Right renal cortex interstitium (tissue), 3 donors: ENCODE results near the gene PHLDA2. TPM values are rescaled to one million over a fixed set of nuclear protein-coding genes. Genes with fewer than 3 reads are reported as not detected.

Source experiments
- DNase-seq, 3 donors: peaks; one replicate each; pipeline ENCODE4 v3.0.0-alpha.2; 2013; ENCODE audit warnings: low read depth in 3 of 3, low spot score in 2 of 3
- polyA plus RNA-seq, 3 donors: library from polyadenylated mRNA; unstranded; fragments of 120-200 nt; gene quantifications; one replicate each; pipeline ENCODE4 v1.2.1, GENCODE V29; 2013; ENCODE audit not compliant: insufficient read length in 3 of 3

Gene PHLDA2, protein sequence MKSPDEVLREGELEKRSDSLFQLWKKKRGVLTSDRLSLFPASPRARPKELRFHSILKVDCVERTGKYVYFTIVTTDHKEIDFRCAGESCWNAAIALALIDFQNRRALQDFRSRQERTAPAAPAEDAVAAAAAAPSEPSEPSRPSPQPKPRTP
- polyA plus RNA-seq: 1 to 10 TPM in 1 of 3 donors, under 1 TPM in 2; 0.68 to 1.0 (median 0.75) TPM

DNA sequence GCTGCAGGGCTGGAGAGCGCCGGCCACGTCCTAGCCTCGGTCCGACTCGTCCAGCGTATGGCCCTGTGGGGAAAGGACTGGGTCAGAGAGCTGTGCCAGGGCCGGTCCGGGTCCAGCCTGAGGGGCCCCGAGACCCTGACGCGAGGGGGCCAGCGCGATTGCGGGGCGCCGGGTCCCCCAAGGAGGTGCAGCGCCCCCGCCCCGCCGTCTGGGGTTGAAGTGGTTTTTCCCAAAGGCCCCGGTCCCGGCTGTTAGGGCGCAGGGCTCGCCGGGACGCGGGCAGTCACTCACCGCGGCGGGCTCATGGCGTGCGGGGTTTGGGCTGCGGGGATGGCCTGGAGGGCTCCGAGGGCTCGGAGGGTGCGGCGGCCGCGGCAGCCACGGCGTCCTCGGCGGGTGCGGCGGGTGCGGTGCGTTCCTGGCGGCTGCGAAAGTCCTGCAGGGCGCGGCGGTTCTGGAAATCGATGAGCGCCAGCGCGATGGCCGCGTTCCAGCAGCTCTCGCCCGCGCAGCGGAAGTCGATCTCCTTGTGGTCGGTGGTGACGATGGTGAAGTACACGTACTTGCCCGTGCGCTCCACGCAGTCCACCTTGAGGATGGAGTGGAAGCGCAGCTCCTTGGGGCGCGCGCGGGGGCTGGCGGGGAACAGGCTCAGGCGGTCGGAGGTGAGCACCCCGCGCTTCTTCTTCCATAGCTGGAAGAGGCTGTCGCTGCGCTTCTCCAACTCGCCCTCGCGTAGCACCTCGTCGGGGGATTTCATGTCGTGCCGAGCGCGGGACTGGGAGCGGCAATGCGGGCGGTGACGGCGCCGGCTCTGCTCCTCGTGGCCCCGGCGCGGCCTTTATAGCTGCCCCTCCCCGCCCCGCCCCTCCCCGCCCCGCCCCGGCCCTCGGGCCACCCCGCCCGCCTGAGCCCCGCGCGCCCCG, at the start of gene PHLDA2:
PHLDA2 (minus strand) TSS at position 816 of the 926 bp plus-strand sequence; CDS start at position 760, 56 bp downstream.
- DNase-seq: no peak

DNA sequence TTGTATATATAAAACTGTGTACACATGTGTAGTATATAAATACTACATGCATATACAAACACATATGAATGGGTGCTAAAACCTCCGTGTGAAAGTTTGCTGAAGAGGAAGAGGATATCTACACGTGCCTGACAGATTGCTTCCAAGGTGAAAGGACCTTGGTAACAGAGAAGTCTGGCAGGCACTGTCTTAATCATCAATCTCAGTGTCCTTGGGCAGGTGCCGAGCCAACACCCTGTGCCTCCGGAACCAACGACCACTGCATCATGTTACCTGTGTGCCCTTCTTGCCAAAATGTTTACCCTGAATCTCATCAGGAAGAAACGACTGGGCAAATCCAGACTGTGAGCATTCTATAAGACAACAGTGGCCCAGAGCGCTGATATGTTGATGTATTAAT, 47.9 kb upstream of the PHLDA2 start:
- no peak for DNase-seq

DNA sequence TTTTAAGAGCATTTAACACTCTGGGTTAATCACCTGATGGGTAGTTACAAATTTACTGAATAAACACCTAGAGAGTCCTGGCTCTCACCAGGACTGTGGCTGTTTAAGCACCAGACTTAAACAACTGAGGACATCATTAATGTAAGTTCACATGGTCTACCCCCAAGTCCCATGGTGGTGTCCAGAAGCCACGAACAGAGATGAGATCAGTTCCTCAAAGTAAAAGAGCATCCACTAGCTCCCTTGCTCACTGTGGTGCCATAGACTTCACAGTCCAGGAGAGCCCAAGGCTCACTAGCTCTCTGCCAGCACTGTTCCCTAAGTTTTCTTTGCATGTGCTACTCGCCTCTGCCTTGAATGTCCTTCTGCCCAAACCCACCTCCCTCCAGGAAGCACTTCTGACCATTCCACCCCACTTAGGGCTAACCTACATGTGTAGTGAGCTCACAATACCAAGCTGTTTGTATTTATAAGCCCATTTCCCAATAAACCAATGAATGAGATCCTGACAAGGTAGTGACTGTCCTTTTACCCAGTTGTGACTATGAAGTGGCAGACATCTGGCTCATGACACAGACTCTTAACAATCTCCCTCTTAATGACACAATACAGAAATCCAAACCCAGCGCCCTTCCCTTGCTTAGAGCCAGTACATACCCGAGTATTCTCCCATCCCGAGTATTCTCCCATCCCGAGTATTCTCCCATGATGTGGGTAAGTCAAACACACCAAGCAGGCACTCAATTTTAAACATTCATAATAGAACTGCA, 47.3 kb upstream of the PHLDA2 start:
- DNase-seq: no peak

DNA sequence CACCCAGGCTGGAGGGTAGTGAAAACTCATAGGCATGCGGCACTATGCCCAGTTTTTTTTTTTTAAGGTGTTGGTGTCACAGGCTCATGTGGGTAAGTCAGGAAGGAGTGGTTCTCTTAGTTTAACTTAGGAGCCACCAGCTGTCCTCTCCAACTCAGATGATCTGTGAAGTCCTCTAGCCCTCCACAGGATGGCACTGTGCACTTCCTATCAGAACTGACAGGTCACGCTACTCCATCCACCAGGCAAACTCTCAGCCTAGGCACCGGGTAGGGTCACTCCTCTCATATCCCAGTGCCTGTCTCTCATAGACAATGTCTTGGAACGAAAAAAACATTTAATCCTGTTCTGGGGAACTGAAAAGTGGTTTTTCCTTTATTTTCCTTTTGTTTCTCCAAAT, 46.4 kb upstream of the PHLDA2 start:
- no peak for DNase-seq

DNA sequence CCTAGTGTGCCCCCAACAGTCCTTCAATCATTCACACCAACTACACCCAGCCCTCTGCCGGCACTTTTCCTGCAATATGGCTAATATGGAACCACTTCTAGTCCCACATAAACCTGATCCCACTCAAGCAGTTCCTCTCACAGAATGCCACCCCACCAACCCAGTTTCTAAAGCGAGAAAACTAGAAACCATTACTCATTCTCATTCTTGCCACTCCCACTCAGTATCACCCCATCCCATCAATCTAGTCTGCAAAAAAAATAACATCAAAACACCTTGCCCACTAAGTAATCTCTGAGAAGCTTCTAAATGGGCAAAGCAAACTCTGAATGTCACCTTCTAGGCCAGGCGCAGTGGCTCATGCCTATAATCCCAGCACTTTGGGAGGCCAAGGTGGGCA, 45.1 kb upstream of the PHLDA2 start:
- DNase-seq: no peak

DNA sequence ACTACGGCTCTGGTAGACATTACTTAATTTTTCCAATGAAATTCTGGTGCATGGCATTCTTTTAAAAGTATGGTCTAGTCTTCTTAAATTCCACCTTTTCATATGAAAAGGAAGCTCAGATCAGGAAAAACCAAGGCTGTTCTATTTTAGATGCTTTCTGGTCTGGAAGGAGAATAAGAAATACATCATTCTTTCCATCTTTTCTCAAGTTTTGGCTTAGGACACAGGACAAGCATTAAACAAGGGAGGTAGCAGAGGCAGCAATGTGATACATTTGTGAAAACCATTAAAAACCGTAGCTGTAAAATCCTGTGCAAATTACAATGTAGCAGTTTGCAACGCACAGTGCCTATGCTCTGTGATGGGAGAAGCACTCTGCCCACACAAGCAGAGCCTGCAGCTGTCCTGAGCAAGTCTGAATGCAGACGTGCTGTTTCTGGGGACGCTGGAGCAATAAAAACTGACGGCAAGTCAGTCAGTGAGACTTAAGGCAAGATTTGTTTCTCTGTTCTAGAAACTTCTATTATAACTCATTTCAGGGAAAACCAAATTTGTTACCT, 39.2 kb upstream of the PHLDA2 start:
- no peak for DNase-seq

DNA sequence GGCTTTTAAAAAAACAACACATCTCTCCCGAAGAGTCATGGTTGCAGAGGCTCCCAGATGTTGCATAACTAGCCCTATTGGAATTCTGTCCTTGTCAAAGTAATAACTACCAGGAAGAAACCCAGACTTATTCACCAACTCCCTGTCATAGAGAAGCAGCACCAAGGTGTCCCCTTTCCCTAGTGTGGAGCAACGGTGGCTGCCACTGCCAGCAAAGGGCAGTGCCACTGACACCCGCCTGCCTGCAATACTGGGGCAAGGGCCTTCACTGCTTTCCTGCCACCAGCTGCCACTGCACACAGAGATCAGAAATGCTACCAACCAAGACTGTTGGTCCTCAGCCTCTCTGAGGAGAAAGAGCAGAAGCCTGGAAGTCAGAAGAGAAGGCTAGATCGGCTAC, 35.6 kb upstream of the PHLDA2 start:
- no peak for DNase-seq

DNA sequence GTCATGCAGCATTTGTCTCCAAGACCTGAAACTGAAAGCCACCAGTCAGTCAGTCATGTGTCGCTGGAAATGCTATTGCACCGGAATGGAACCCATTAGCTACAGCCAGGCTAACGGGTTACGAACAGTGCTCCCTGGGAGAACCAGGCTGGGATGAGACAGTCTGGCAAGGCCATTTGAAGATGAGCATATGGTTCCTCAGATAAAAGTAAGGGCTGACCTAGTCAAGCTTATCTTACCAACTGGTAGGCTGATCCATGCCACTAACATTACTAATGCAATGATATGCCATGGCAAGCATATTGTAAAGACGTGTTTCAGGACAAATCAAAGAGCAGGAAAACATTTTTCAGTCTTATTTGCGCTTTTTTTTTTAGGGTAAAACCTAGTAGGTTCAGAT, 34.5 kb upstream of the PHLDA2 start:
- DNase-seq: no peak

DNA sequence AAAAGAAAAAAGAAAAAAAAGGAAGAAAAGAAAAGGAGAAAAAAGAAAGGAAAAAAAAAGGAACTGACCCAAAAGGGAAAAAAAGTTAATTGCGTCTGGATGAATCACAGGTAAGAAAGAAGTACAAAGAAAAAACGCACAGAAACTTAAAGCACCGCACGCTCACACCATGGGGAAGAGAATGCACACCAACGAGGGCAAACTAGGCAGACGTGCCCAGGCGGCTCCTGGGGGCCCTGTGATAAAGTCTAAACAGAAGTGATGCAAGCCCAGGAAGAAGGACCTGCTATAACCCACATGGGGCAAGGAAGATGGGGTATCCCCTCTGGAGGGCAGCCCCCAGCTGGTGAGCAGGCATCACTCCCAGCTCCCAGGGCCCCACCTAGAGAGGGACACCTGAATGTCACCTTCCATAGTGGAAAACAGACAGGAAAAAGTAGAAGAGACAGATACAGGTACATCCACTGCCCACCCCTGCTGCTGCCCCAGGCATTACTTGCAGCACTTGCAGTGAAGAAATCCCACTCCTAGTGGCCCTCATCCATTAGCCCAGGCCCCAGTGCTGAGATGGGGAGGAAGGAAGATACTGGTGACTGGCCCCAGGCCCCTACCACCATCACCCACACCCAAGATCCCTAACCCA, 34.0 kb upstream of the PHLDA2 start:
- no peak for DNase-seq

DNA sequence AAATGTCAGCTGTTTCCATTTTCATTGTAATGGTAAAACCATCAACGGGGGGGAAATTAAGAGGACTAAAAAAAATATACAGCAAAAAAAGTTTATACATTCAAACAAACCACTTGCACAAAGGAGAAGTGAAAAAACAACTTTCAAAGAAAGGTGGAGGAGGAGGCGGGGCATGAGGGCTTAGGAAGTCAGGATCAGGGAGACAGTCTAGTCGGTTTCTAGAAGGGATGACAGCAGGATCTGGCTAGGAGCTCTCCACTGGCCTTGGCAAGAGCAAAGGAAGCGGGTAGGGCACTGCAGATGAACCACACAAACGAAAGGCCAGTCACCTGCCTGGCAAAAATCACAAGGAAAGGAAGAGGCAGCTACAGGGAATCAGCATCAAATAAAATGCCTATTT, 31.9 kb upstream of the PHLDA2 start:
- no peak for DNase-seq

DNA sequence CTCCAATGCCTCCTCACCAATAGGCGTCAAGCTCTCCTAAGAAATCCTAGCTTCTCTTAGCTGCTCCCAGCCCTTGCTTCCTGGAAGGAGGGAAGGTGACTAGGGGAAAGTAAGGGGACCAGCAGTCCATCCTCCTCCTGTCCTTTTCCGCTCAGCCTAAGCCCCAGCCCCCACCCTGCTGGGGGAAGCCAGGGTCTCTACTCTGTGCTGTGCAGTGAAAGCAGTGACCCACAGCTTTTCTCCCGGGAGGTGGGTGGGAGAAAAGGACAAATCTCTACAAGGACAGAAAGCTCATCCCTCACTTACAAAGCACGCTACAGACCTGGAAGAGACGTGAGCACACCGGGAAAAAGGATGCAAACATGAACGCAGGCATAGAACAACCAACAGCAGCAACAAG, 30.9 kb upstream of the PHLDA2 start:
- no peak for DNase-seq

DNA sequence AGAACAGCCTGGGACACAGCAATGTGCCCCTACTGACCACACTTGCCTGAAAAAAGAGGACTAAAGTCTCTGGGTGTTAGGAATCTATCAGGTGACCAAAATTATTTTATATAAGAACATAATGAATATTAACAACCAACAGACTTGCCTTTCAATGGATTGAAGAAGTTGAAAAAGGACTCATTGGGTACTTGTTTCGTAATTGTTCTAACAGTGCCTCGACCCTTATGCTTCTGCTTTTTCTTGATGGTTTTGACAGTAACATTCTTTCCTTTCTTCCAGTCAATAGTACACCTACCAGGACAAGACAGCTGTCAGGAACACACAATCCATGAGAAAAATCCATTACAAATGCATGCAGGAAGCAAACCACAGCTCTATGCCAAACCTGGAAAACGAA, 29.0 kb upstream of the PHLDA2 start:
- no peak for DNase-seq

DNA sequence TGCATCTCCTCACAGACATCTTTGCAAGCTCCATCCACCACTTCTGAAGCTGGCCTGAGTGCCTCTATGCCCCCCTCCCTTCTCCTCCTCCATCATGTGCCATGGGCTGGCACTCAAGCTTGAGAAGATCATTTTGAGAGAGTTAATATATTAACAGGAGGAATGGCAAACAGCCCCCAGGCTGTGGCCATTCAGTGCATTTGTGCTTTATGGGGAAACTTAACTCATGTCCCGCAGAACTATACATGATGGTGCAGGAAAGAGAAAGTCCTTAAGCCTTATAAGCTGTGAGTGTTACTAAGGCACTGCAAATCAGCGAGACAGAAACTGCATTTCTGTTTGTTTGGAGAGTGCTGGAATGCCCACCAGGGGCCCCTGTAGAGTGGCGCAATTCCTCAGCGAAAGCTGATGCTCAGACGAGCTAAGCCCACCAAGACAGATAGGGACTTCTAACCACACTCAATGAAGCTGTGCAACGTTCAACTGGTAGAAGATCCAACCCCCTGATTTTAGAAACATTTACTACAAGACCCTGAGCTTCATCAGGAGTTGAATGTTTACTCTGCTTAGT, 26.8 kb upstream of the PHLDA2 start:
- no peak for DNase-seq

DNA sequence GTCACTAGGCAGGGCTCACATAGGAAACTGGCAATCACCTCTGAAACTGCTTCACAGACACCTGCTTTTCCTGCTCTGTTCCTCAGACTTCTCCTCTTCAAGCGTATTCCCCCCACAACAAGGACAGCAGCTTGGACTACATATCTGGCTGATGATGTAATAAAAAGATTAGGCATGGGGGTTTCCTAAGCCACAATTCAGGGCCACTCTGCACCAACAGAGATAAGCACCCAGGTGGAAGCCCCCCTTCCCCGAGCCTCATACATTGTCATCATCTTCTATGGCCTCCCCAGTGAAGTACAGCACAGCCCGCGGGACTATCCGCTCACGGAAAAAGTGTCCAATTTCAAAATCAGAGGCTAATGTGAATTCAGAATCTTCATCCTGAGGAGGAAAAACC, 25.0 kb upstream of the PHLDA2 start:
- no peak for DNase-seq

DNA sequence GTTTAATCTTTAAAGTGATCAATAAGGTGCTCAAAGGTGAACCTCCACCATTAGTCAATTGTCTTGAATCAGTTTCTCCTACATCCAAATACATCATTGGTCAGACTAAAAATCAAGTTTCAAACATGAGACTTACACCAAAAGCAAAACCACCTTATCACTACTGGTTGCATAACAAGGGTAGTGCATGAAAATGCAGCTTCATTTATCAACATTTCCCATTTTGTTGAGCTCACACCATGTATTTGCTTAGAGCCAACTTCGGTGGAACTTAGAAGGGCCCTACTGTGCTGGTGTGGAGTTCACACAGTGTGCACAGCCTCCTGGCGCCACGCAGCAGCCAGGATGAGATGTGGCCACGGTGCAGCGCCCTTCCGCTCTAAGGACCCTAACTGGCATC, 23.1 kb upstream of the PHLDA2 start:
- no peak for DNase-seq

DNA sequence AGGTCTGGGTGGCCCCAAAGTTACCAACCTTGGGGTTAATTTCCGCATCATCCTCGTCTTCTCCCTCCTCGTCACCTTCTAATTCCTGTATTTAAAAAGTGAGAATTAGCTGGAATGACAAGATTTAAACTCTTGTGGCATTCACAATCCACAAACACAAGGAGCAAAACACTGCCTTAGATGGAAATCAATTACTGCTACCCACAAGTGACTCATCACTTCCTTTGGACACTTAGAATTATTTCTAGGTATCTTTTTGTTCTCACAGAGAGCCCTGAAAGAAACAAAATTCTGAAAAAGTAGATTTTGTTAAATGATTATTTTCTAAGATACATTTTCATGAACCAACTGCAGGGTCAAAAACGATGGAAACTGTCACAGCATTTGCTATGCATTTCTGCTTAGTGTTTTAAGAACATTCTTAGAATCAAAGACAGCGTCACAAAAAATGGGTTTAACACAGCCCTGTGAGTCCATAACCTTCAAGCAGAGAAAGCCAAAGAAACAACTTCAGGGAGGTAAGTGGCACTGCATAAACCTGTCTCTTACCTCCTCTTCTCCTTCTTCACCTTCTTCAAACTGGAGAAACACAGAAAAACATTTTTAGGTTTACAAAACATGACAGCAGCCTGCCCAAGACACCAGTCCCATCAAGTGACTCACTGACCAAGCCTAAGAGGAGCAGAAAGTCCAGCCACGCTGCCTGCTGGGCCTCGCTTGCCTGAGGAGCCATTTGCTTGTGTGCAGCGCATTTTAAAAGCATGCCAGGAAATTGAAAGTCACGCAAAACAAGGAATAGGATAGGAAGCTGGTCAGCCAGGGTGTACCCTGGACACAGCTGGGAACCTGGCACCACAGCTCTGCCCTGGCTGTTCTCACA, 22.3 kb upstream of the PHLDA2 start:
- no peak for DNase-seq

DNA sequence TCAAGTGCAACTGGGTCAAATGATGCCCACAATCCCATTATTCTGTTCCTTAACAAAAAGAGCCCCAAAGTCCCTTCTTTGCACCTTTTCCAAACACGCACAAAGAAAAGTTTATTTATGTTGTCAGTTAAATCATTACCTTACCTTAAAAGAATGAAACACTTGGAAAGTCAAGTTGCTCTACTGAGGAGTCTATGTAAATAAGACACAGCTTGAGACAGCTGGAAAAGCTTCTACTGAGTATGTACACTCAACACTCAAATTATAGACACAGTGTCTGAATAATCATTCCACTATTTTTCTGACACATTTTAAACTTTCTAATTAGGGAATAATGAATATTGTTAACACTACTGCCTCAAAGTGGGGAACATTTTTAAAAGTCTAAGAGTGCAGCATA, 21.6 kb upstream of the PHLDA2 start:
- DNase-seq: no peak

DNA sequence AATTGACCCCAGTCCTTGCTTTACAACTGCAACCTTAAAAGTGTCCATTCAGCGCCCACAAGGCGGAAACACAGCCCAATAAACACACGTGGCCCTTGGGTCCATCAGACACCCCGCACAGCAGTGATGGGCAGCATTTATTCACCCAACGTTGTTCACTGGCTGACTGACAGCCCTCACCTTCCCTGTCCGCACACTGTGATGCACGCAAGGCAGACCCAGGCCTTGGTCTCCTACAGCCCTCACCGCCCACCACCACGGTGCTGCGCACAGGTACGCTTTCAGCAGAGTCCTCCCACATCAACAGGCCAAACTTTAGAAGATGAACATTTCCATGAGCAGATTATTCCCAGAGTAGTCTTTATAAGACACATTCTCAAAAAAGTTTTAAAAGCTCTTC, 20.7 kb upstream of the PHLDA2 start:
- DNase-seq: no peak

DNA sequence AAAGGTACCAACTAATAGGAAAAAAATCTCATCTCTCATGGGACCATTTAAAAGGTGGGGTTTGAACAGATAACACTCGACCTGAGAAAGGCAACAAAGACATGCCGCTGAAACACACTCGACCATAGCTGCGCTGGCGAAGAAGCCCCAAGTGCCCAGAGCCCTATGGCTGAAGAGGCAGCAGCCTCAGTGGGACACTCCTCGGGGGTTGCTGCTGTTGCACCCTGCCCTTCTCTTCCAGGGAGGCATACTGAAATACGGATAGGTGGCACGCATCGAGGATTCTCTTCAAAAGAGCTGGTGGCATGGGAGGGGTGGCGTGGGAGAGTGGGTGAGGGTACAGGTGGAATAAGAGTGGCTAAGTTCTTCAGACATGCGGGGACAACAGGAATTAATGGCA, 18.5 kb upstream of the PHLDA2 start:
- no peak for DNase-seq
